ENCODE data around the gene CLPSL2. TPM values are rescaled to one million over a fixed set of nuclear protein-coding genes. Genes with fewer than 3 reads are reported as not detected.

The CLPSL2 gene
- total RNA-seq, 8 experiments from 2014 or later: not detected

Other genes starting within 250 kb of the CLPSL2 start
- 10 to 100 TPM in 5 of 8 experiments, 1 to 10 TPM in 3; 5.6 to 23.5 (median 10.9) TPM for gene FKBP5, start 87.7 kb upstream of the CLPSL2 start, total RNA-seq
- gene ARMC12, start 39.6 kb upstream of the CLPSL2 start, total RNA-seq: 1 to 10 TPM in 4 of 8 experiments, under 1 TPM in 4; 0.58 to 3.0 (median 1.2) TPM
- not detected for gene CLPSL1, start 4.4 kb downstream of the CLPSL2 start, total RNA-seq
- gene CLPS, start 20.7 kb downstream of the CLPSL2 start, total RNA-seq: not detected
- 1 to 10 TPM in 1 of 8 experiments, under 1 TPM in 4, not detected in 3; 0.13 to 1.0 (median 0.41) TPM for gene LHFPL5, start 28.8 kb downstream of the CLPSL2 start, total RNA-seq
- gene SRPK1, start 144.5 kb downstream of the CLPSL2 start, total RNA-seq: 100 to 1,000 TPM in 2 of 8 experiments, 10 to 100 TPM in 6; 33.9 to 105 (median 36.5) TPM
- under 1 TPM in 7 of 8 experiments, not detected in 1; 0.05 to 0.61 (median 0.22) TPM for gene SLC26A8, start 248.0 kb downstream of the CLPSL2 start, total RNA-seq